ENCODE data around the gene NADSYN1.
"Not testable (repeated sequence)": the region's sequence is repeated elsewhere in the genome, so short reads cannot be mapped to it uniquely, and the experiment has no call there.

The NADSYN1 gene

GRCh38 chr11:71414645-71415044 is 38.4 kb upstream of the NADSYN1 start:
- DNase-seq (ENCODE audit: low read depth) = no peak
- TF ChIP-seq, protein P1, sequence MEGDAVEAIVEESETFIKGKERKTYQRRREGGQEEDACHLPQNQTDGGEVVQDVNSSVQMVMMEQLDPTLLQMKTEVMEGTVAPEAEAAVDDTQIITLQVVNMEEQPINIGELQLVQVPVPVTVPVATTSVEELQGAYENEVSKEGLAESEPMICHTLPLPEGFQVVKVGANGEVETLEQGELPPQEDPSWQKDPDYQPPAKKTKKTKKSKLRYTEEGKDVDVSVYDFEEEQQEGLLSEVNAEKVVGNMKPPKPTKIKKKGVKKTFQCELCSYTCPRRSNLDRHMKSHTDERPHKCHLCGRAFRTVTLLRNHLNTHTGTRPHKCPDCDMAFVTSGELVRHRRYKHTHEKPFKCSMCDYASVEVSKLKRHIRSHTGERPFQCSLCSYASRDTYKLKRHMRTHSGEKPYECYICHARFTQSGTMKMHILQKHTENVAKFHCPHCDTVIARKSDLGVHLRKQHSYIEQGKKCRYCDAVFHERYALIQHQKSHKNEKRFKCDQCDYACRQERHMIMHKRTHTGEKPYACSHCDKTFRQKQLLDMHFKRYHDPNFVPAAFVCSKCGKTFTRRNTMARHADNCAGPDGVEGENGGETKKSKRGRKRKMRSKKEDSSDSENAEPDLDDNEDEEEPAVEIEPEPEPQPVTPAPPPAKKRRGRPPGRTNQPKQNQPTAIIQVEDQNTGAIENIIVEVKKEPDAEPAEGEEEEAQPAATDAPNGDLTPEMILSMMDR (conservative IDR thresholded peaks at IDR 0.05; ENCODE audit: low read depth, low read length) = no peak

DNA sequence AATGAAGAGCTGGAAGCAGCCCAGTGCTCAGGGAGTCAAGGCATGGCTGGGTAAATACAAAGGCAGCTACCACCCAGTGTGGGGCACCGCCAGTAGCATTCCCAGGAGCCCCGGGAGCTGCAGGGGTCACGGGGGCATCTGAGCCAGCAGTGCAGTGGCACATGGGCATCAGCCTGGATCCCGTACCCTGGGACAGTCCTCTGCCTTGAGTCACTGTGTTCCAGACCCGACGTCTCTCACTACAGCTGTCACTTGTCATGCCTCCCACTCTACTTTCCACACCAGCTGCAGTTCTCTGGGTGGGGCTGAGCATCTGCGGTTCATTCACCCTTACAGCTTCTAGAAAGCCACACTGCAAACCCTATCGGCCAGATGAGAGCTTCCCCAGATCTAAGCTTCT is 34.4 kb upstream of the NADSYN1 start:
- TF ChIP-seq, protein P1 (conservative IDR thresholded peaks at IDR 0.05; ENCODE audit: low read depth, low read length) = no peak
- no peak for DNase-seq (ENCODE audit: low read depth)

More at GRCh38 chr11:71414645-71415044, 38.4 kb upstream of the NADSYN1 start:
- no peak overlapping the region for H3K4me3 ChIP-seq (ENCODE audit: low read depth, low read length)

GRCh38 chr11:71420455-71421241 is 32.4 kb upstream of the NADSYN1 start:
- TF ChIP-seq, protein P1 (conservative IDR thresholded peaks at IDR 0.05; ENCODE audit: low read depth, low read length) = peak; percentile 86
- DNase-seq (ENCODE audit: low read depth) = peak; percentile 72
- H3K4me3 ChIP-seq (ENCODE audit: low read depth, low read length) = no peak overlapping the region

More for the DNA sequence above, 34.4 kb upstream of the NADSYN1 start:
- no peak overlapping the region for H3K4me3 ChIP-seq (ENCODE audit: low read depth, low read length)

GRCh38 chr11:71421392-71421950 is 31.5 kb upstream of the NADSYN1 start:
- TF ChIP-seq, protein P1 (conservative IDR thresholded peaks at IDR 0.05; ENCODE audit: low read depth, low read length) = no peak
- H3K4me3 ChIP-seq (ENCODE audit: low read depth, low read length) = no peak overlapping the region
- no peak for DNase-seq (ENCODE audit: low read depth)

DNA sequence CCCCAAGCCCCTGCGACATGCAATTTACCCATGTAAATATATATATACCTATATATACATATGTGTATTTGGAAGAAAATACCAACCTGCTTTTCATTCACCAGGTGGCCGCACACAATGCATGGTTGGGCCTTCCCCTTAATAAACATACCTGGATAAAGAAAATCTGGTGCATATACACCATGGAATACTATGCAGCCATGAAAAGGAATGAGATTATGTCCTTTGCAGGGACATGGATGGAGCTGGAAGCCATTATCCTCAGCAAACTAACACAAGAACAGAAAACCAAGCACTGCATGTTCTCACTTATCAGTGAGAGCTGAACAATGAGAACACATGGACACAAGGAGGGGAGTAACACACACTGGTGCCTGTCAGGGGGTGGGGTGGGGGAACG is 30.7 kb upstream of the NADSYN1 start:
- not testable (repeated sequence) for H3K4me3 ChIP-seq (ENCODE audit: low read depth, low read length); DNase-seq (ENCODE audit: low read depth)

- H3K4me3 ChIP-seq (ENCODE audit: low read depth, low read length) = no peak overlapping the region
- no peak for DNase-seq (ENCODE audit: low read depth)
- TF ChIP-seq, protein P1 (conservative IDR thresholded peaks at IDR 0.05; ENCODE audit: low read depth, low read length) = no peak
These were observed 29.7 kb upstream of the NADSYN1 start for GRCh38 chr11:71423181-71423790.

DNA sequence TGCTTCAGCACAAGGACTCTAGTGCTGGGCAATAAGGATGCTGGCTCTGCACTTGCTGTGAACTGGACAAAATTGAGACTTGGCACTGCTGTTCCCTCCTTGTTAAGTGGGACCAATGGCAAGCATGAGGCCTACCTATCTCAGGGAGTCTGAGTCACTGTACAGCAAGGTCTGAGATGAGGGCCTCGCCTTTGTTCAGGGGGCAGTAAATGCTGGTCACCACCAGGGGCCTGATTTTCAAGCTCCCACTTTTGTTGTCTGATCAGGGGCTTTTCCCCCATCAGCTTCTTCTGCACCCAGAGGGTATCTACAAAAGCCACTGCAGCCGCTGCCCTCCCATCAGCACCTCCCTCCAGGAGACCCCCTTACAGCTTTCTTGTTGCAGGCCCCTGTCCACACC is 27.6 kb upstream of the NADSYN1 start:
- no peak for DNase-seq (ENCODE audit: low read depth)
- no peak overlapping the region for H3K4me3 ChIP-seq (ENCODE audit: low read depth, low read length)
- TF ChIP-seq, protein P1 (conservative IDR thresholded peaks at IDR 0.05; ENCODE audit: low read depth, low read length) = no peak

Data from choroid plexus epithelial cell (primary cell).